H9 (cell line): Measurements from ENCODE around the gene LRR1. TPM values are rescaled to one million over a fixed set of nuclear protein-coding genes. Genes with fewer than 3 reads are reported as not detected.

Experiments
- DNase-seq: peaks from one replicate; pipeline ENCODE4 v3.0.0-alpha.2; 2017
- H2AFZ ChIP-seq: one replicate; pipeline ENCODE4 v1.6.1; 2013; ENCODE audit warnings: mild to moderate bottlenecking, low read length, control low read depth, moderate library complexity
- H2AK5ac ChIP-seq: 2 replicates; pipeline ENCODE4 v1.6.1; 2013; ENCODE audit warnings: low read length, control low read depth, mixed read lengths; ENCODE audit not compliant: insufficient read length
- H2BK120ac ChIP-seq: one replicate; pipeline ENCODE4 v1.6.1; 2013; ENCODE audit warnings: low read depth, mild to moderate bottlenecking, low read length, control low read depth, inconsistent platforms; ENCODE audit not compliant: poor library complexity, severe bottlenecking
- H2BK12ac ChIP-seq: 2 replicates; pipeline ENCODE4 v1.6.1; 2013; ENCODE audit warnings: low read length, control low read depth, mixed read lengths, low read depth; ENCODE audit not compliant: insufficient read length
- H2BK15ac ChIP-seq: 2 replicates; pipeline ENCODE4 v1.6.1; 2013; ENCODE audit warnings: low read depth, low read length, control low read depth
- H2BK20ac ChIP-seq: one replicate; pipeline ENCODE4 v1.6.1; 2013; ENCODE audit warnings: low read depth, mild to moderate bottlenecking, low read length, control low read depth, inconsistent platforms; ENCODE audit not compliant: poor library complexity, severe bottlenecking
- H2BK5ac ChIP-seq: 2 replicates; pipeline ENCODE4 v1.6.1; 2013; ENCODE audit warnings: low read length, control low read depth, mixed read lengths; ENCODE audit not compliant: insufficient read length
- H3K14ac ChIP-seq: 2 replicates; pipeline ENCODE4 v1.6.1; 2013; ENCODE audit warnings: low read length, control low read depth; ENCODE audit not compliant: insufficient read depth
- H3K18ac ChIP-seq: 2 replicates; pipeline ENCODE4 v1.6.1; 2013; ENCODE audit warnings: low read depth, mild to moderate bottlenecking, mixed read lengths, low read length, control low read depth; ENCODE audit not compliant: insufficient read length
- H3K23ac ChIP-seq: 2 replicates; pipeline ENCODE4 v1.6.1; 2013; ENCODE audit warnings: low read length, control low read depth, mixed read lengths, low read depth; ENCODE audit not compliant: insufficient read length
- H3K23me2 ChIP-seq: 2 replicates; pipeline ENCODE4 v1.6.1; 2013; ENCODE audit warnings: low read depth, mild to moderate bottlenecking, mixed read lengths, low read length, control low read depth; ENCODE audit not compliant: insufficient read length, poor library complexity, severe bottlenecking
- H3K27ac ChIP-seq: 2 replicates; pipeline ENCODE4 v1.5.1; 2013; ENCODE audit warnings: low read length, control low read depth, mixed read lengths, low read depth; ENCODE audit not compliant: insufficient read length
- H3K27me3 ChIP-seq: 2 replicates; pipeline ENCODE4 v1.6.1; 2013; ENCODE audit warnings: low read length, control low read depth, inconsistent platforms; ENCODE audit not compliant: insufficient read depth
- H3K4ac ChIP-seq: 2 replicates; pipeline ENCODE4 v1.6.1; 2013; ENCODE audit warnings: low read depth, mild to moderate bottlenecking, control low read depth, inconsistent platforms, low read length, moderate library complexity
- H3K4me1 ChIP-seq: 2 replicates; pipeline ENCODE4 v1.6.1; 2013; ENCODE audit warnings: low read length, control low read depth, inconsistent platforms; ENCODE audit not compliant: insufficient read depth
- H3K4me2 ChIP-seq: 2 replicates; pipeline ENCODE4 v1.6.1; 2013; ENCODE audit warnings: low read length, control low read depth, mixed read lengths; ENCODE audit not compliant: insufficient read length, insufficient read depth
- H3K56ac ChIP-seq: 2 replicates; pipeline ENCODE4 v1.6.1; 2013; ENCODE audit warnings: low read depth, mild to moderate bottlenecking, mixed read lengths, low read length, control low read depth; ENCODE audit not compliant: insufficient read length
- H3K79me1 ChIP-seq: 2 replicates; pipeline ENCODE4 v1.6.1; 2013; ENCODE audit warnings: low read depth, mild to moderate bottlenecking, moderate library complexity, low read length, control low read depth, inconsistent platforms; ENCODE audit not compliant: insufficient read depth, poor library complexity, severe bottlenecking
- H3K79me2 ChIP-seq: 2 replicates; pipeline ENCODE4 v1.6.1; 2013; ENCODE audit warnings: low read length, control low read depth, inconsistent platforms; ENCODE audit not compliant: insufficient read depth
- H3K9ac ChIP-seq: 2 replicates; pipeline ENCODE4 v1.6.1; 2013; ENCODE audit warnings: low read length, control low read depth, mixed read lengths; ENCODE audit not compliant: insufficient read length; ENCODE audit errors: extremely low read depth
- H3K9me3 ChIP-seq: one replicate; pipeline ENCODE4 v1.6.1; 2013; ENCODE audit warnings: low read depth, low read length, inconsistent platforms; ENCODE audit not compliant: control insufficient read depth
- H3T11ph ChIP-seq: one replicate; pipeline ENCODE4 v1.6.1; 2013; ENCODE audit warnings: mild to moderate bottlenecking, low read length, control low read depth, inconsistent platforms
- H4K20me1 ChIP-seq: one replicate; pipeline ENCODE4 v1.6.1; 2013; ENCODE audit not compliant: control insufficient read depth, insufficient read length, insufficient read depth
- H4K5ac ChIP-seq: 2 replicates; pipeline ENCODE4 v1.6.1; 2013; ENCODE audit warnings: low read depth, mild to moderate bottlenecking, mixed read lengths, low read length, control low read depth; ENCODE audit not compliant: insufficient read length
- H4K8ac ChIP-seq: replicated peaks from 2 replicates; pipeline ENCODE4 v1.6.1; 2013; ENCODE audit warnings: low read length, control low read depth, mixed read lengths, low read depth; ENCODE audit not compliant: insufficient read length
- H4K91ac ChIP-seq: 2 replicates; pipeline ENCODE4 v1.6.1; 2013; ENCODE audit warnings: low read depth, mild to moderate bottlenecking, moderate library complexity, mixed read lengths, low read length, control low read depth; ENCODE audit not compliant: insufficient read length
- H3K27ac Mint-ChIP-seq, 3 experiments: 2 replicates in 2 of 3; 3 replicates in 1 of 3; pipeline ENCODE4 v1.8.0; 2020 to 2021; ENCODE audit warnings: mixed read lengths in 3 of 3, mild to moderate bottlenecking in 1 of 3, moderate library complexity in 1 of 3
- H3K27me3 Mint-ChIP-seq: 2 replicates; pipeline ENCODE4 v1.8.0; 2021; ENCODE audit warnings: low read depth, mild to moderate bottlenecking, moderate library complexity, mixed read lengths
- H3K36me3 Mint-ChIP-seq, 3 experiments: 2 replicates in 2 of 3; 3 replicates in 1 of 3; pipeline ENCODE4 v1.8.0; 2020 to 2021; ENCODE audit warnings: low read depth in 3 of 3, mixed read lengths in 3 of 3; ENCODE audit not compliant: insufficient read depth in 1 of 3
- H3K4me1 Mint-ChIP-seq, 2 experiments: 2 replicates each; pipeline ENCODE4 v1.8.0; 2020; ENCODE audit warnings: mixed read lengths in 2 of 2
- H3K4me3 Mint-ChIP-seq, 2 experiments: 2 replicates in 1 of 2; 3 replicates in 1 of 2; pipeline ENCODE4 v1.8.0; 2020 to 2021; ENCODE audit warnings: mild to moderate bottlenecking in 2 of 2, mixed read lengths in 2 of 2, moderate library complexity in 1 of 2
- H3K9me3 Mint-ChIP-seq, 2 experiments: 2 replicates in 1 of 2; 3 replicates in 1 of 2; pipeline ENCODE4 v1.8.0; 2020; ENCODE audit warnings: mild to moderate bottlenecking in 2 of 2, mixed read lengths in 2 of 2, moderate library complexity in 1 of 2
- WGBS: extraction: QIAGEN DNeasy Blood & Tissue Kit; methylation state at CpG from one replicate; pipeline ENCODE4 v1.1.7; 2013; ENCODE audit warnings: missing lambda C conversion rate, low lambda C conversion rate, mixed read lengths; ENCODE audit not compliant: insufficient read length; ENCODE audit errors: extremely low coverage; 5-methylcytosine and 5-hydroxymethylcytosine counted together
- total RNA-seq: library from RNA; stranded (reverse); gene quantifications from 2 replicates; pipeline ENCODE4 v1.2.1, GENCODE V29; 2021
- TF ChIP-seq, protein P1 (sequence below): fragments of 200-600 bp; sonication (generic); conservative IDR thresholded peaks from 3 replicates; pipeline ENCODE4 v1.8.0; 2021; ENCODE audit warnings: antibody characterized with exemption, mild to moderate bottlenecking

LRR1 gene
- total RNA-seq, 1 experiment from 2014 or later, result 38.6 TPM

- H3K27ac Mint-ChIP-seq, result peak overlapping the region; percentile 32 to 99 (median 99); a peak in 4 of 7 replicates
- WGBS, result no CpG with 5 or more reads among the region's 11 CpGs
- H3K14ac ChIP-seq, result no peak overlapping the region
Measured at GRCh38 chr14:49619730-49620129, 21.0 kb downstream of the LRR1 start.

More at GRCh38 chr14:49619730-49620129, 21.0 kb downstream of the LRR1 start:
- TF ChIP-seq, protein P1, sequence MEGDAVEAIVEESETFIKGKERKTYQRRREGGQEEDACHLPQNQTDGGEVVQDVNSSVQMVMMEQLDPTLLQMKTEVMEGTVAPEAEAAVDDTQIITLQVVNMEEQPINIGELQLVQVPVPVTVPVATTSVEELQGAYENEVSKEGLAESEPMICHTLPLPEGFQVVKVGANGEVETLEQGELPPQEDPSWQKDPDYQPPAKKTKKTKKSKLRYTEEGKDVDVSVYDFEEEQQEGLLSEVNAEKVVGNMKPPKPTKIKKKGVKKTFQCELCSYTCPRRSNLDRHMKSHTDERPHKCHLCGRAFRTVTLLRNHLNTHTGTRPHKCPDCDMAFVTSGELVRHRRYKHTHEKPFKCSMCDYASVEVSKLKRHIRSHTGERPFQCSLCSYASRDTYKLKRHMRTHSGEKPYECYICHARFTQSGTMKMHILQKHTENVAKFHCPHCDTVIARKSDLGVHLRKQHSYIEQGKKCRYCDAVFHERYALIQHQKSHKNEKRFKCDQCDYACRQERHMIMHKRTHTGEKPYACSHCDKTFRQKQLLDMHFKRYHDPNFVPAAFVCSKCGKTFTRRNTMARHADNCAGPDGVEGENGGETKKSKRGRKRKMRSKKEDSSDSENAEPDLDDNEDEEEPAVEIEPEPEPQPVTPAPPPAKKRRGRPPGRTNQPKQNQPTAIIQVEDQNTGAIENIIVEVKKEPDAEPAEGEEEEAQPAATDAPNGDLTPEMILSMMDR, result no peak
- H3K4me1 ChIP-seq, result peaks cover 4% of the 10 kb centered on the region; the same call in 1 of the 2 replicates
- Mint-ChIP-seq H3K36me3 (peaks cover 8 to 36% (median 18%) of the 10 kb centered on the region in 3 experiments), H3K9me3 (no peaks in the 10 kb centered on the region; a peak in 1 of 5 replicates), H3K4me1 (peaks cover 20 to 23% of the 10 kb centered on the region in 2 experiments), H3K4me3 (peak overlapping the region; percentile 99), H3K27me3 (no peaks in the 10 kb centered on the region)
- no peak overlapping the region for H2BK15ac ChIP-seq
- H3K9ac ChIP-seq, result peak overlapping the region; percentile 85
- H3K27me3 ChIP-seq, result no peaks in the 10 kb centered on the region
- no peak overlapping the region for H4K8ac ChIP-seq
- no peak for DNase-seq
- no peak overlapping the region for H2BK5ac ChIP-seq
- no peak overlapping the region for H3K27ac ChIP-seq
- H4K20me1 ChIP-seq, result no peaks in the 10 kb centered on the region
- no peaks in the 10 kb centered on the region for H3K79me1 ChIP-seq
- peaks cover 12% of the 10 kb centered on the region; the same call in 1 of the 2 replicates for H3K79me2 ChIP-seq
- peaks cover 12% of the 10 kb centered on the region for H3K23me2 ChIP-seq
- H2BK20ac ChIP-seq, result no peak overlapping the region
- no peak overlapping the region for H4K91ac ChIP-seq
- no peak overlapping the region for H2BK120ac ChIP-seq
- H3K23ac ChIP-seq, result no peak overlapping the region
- peak overlapping the region; percentile 95 for H3K4me2 ChIP-seq
- H2AK5ac ChIP-seq, result no peak overlapping the region
- H3K4ac ChIP-seq, result no peak overlapping the region
- H2AFZ ChIP-seq, result no peak overlapping the region
- no peak overlapping the region for H3K56ac ChIP-seq
- no peak overlapping the region for H3K18ac ChIP-seq
- H3T11ph ChIP-seq, result no peak overlapping the region
- H3K9me3 ChIP-seq, result no peaks in the 10 kb centered on the region
- no peak overlapping the region for H2BK12ac ChIP-seq
- no peak overlapping the region for H4K5ac ChIP-seq
